ENCODE results near the gene RNF144A.

The RNF144A gene

DNA sequence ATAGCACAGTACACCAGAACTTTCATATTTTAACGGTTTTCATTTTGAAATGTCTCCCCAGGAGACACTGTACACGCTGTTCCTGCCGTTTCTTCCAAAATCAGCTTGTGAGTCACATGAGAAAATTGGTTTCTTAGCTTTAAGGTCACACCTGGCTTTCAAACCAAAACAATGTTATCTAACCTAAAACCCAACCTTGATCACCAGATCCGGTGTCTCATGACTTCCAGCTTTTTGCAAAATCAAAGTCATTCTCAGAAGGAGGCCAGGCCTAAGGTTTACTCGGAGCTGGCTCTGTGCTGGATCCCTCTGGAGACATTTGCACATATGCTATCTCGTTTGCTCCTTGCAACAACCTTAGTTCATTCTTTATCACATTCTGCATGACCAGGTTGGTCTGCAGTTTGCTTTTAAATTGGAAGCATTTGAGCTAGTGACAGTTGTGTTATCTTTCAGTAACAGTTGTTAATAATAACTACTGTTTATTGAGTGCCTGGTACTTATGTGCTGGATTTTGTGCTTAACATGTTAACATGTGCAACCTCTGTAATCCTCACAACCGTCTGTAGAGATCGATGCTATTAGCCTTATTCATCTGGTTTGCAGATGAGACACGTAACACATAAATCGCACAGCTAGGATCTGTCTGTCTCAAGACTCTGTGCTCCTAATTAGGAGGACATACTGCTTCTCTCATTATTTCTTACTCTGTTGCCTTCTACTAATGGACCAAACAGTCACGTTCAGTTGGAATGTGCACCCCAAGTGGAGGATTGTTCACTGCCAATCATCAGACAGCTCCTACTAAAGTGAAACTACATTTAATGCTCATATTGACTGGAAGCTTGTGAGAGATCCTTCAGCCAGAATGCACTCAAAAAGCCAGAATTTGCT, 105.5 kb downstream of the RNF144A start:
- DNase-seq (ENCODE audit: low read depth): no peak

GRCh38 chr2:7023542-7023941, 106.3 kb downstream of the RNF144A start:
- no peak for DNase-seq (ENCODE audit: low read depth)

DNA sequence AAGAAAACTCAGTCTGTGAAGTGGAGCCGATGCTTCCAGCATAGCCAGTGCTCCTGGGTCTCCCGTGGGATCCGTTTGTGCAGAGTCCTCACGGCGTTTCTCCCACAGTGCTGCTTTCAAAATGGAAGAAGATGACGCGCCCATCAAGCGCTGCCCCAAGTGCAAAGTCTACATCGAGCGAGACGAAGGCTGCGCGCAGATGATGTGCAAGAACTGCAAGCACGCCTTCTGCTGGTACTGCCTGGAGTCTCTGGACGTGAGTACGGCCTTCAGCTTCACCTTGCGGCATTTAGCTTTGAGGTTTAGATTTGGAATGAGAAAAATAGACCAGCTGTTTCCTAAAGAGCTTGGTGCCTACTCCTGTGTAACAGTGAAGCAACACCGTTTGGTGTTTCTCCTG, 107.0 kb downstream of the RNF144A start:
- DNase-seq (ENCODE audit: low read depth): no peak

GRCh38 chr2:7025082-7025481, 107.9 kb downstream of the RNF144A start:
- no peak for DNase-seq (ENCODE audit: low read depth)

- DNase-seq (ENCODE audit: low read depth): no peak
Observed at GRCh38 chr2:7026742-7027141, 109.5 kb downstream of the RNF144A start.

DNA sequence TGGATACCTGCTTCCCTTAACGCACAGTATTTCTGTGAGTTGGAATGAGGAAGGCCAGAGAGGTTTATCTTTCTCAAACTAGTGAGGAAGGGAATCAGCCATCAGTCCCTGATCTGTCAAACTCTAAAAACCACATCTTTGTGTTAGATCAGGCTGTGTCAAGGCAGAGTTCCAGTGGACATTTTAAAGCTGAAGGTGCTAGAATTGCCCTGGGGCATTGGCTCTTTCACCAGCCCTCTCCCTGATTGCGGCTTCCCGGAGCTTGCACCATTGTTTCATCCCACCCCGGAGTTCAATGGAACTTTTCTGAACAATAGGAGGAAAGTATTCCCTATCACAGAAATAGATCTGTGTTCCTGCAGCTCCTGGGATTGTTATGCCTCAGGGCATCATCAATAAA, 110.2 kb downstream of the RNF144A start:
- DNase-seq (ENCODE audit: low read depth): no peak

- DNase-seq (ENCODE audit: low read depth): no peak
Observed at GRCh38 chr2:7027956-7028655, 110.9 kb downstream of the RNF144A start.

DNA sequence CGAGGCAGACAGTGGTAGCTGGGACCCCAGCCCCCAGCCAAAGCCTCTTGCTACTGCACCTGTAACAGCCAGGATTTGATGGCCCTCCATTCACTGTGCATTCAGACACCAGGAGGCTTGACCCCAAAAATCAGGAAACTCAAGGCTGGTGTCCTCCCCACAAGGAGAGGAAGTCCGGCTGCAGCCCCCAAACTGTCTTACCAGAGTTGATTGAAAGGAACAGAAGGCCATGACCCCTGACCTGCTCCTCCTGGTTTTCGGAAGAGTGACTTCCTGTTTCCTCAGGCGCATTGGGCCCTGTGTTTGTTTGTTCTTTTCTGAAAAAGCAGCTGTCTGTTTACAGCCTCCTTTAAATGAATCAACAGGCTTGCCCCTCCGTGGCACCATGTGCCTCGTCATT, 111.6 kb downstream of the RNF144A start:
- no peak for DNase-seq (ENCODE audit: low read depth)

DNA sequence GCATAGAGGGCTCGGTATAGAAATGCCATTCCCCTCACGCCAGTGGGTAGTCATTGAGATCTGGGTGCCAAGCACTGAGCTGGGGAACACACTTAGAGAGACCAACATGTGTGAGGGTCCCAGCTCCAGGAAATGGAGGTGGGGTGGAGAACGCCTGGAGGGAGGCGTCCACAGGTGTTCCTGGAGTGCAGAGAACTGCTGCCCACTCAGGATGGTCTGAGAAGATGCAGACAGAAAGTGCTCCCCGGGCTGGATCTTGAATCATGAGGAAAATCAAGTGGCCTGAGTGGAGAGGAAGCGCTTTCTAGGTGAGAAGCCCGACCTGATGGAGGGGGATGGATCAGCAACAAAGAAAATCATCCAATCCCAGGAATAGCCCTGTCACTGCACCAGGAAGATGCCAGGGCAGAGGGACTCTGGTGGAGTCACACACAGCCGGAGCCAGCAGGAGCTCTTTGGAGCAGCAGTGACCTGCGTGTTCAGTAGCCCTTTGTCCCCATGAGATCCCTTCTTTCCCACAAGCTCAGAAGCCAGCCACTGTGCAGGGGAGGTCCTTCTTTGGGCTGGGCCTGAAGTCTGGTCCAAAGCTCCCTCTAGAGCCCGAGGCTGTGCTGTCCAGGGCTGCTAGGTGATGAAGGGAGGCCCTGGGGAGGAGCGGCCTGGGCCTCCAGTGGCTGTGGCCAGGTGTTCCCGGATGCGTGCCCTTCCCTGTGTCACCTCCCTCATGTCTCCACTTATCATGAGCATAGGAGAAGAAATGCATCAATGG, 112.3 kb downstream of the RNF144A start:
- DNase-seq (ENCODE audit: low read depth): no peak

DNA sequence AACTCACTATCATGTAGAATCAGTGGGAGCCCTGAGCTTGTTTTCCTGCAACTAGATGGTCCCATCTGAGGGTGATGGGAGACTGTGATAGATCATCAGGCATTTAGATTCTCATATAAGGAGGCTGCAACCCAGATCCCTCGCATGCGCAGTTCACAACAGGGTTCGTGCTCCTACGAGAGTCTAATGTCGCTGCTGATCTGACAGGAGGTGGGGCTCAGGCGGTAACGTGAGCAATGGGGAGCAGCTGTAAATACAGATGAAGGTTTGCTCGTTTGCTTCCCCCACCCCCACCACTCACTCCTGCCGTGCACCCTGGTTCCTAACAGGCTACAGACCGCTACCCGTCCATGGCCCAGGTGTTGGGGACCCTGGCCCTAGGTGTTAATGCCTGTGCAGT, 113.6 kb downstream of the RNF144A start:
- DNase-seq (ENCODE audit: low read depth): no peak

DNA sequence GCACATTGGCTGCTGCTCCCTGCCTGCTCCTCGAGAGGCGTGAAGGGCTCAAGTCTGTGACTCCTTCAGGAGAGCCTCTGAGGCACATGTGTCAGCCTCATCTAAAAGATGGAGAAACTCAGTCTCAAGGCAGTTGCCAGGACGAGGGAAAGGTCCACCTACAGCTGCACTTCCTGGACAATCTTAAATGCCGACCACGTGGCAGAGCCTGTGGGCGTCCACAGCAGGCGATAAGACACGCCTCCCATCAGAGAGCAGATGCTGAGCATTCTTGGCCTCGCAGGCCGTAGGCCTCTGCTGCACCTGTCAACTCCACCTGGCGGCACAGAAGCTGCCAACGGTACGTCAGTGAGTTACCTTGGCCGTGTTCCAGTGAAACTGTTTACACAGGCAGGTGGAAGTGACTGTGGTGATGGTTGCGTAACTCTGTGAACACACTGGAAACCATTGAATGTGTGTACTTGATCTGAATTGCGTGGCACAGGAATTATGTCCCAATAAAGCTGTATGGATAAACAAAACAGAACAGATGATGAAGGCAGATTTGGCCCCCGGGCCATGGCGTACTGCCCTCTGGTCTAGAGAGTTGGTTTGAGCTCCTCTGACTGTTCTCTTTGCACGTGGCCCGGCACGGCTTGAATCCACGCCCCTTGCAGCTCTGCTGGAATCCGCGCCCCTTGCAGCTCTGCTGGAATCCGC, 114.5 kb downstream of the RNF144A start:
- no peak for DNase-seq (ENCODE audit: low read depth)

DNA sequence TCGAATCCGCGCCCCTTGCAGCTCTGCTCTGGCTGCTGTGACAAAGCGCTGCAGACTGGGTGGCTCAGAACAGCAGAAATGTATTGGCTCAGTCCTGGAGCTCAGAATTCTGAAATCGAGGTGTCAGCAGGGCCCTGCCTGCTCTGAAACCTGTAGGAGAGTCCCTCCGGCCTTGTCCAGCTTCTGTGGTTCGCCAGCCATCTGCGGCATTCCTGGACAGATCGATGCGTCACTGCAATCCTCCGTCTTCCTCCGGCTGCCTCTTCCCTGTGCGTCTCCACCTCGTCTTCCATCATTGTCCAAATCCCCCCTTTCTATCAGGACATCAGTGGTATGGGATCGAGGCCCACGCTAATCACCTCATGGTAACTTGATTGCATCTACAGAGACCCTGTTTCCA, 115.2 kb downstream of the RNF144A start:
- DNase-seq (ENCODE audit: low read depth): no peak

GRCh38 chr2:7033136-7033960, 116.1 kb downstream of the RNF144A start:
- DNase-seq (ENCODE audit: low read depth): no peak

- no peak for DNase-seq (ENCODE audit: low read depth)
Observed at GRCh38 chr2:7034303-7034702, 117.1 kb downstream of the RNF144A start.

DNA sequence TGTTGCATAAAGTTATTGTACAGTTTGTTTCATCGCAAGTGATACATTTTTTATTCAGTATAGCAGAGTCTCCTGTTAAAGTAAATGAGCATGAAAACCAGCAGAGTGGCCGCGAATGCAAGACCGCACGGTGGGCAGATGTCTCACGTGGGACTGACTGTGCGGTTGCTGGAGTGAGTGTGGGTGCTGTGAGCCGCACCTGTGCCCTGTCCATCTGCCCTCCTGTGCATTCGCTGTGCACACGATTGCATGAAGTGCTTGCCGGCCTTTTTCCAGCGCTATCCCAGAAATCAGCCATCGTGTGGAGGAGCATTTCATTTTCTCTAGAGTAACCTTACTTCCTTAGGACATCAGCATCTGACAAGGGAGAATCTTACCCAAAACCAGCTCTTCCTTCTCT, 118.7 kb downstream of the RNF144A start:
- no peak for DNase-seq (ENCODE audit: low read depth)

GRCh38 chr2:7037340-7038333, 120.4 kb downstream of the RNF144A start:
- DNase-seq (ENCODE audit: low read depth): no peak

- DNase-seq (ENCODE audit: low read depth): no peak
Observed at GRCh38 chr2:7040547-7040946, 123.3 kb downstream of the RNF144A start.

GRCh38 chr2:7041421-7041820, 124.2 kb downstream of the RNF144A start:
- DNase-seq (ENCODE audit: low read depth): no peak

GRCh38 chr2:7043690-7044089, 126.5 kb downstream of the RNF144A start:
- no peak for DNase-seq (ENCODE audit: low read depth)
